Pancreas (tissue), 10 donors: ENCODE results near the gene GPRC5D. TPM values are rescaled to one million over a fixed set of nuclear protein-coding genes. Genes with fewer than 3 reads are reported as not detected.

Experiments used
- ATAC-seq, 4 donors: fragments of 200-7000 bp; cut with Tn5 transposase; one replicate each; pipeline versions ENCODE4 v1.8.0 to v1.9.1; 2020; ENCODE audit warnings: mild to moderate bottlenecking in 4 of 4, moderate library complexity in 4 of 4
- DNase-seq, 6 donors: peaks; one replicate each; pipeline ENCODE4 v3.0.0-alpha.2; 2020
- FAIRE-seq: peaks from 2 replicates; lab custom pipeline; 2012; peaks lifted over from hg19 to GRCh38; lab: Jason Lieb, UNC
- H3K27ac ChIP-seq, 4 donors: fragments of 200-600 bp; sonication (generic); 1 replicate in 3 of 4; 2 replicates in 1 of 4; pipeline versions ENCODE4 v1.5.0 to v1.8.0; 2020
- H3K27me3 ChIP-seq, 4 donors: fragments of 200-600 bp; one replicate each; pipeline ENCODE4 v1.8.0; 2021
- H3K36me3 ChIP-seq, 3 donors: fragments of 200-600 bp; sonication (generic) in 1 of 3; one replicate each; pipeline versions ENCODE4 v1.5.0 to v1.8.0; 2020 to 2021
- H3K4me1 ChIP-seq, 3 donors: fragments of 200-600 bp; one replicate each; pipeline ENCODE4 v1.8.0; 2021
- H3K4me3 ChIP-seq, 4 donors: fragments of 200-600 bp; sonication (generic) in 2 of 4; one replicate each; pipeline versions ENCODE4 v1.5.0 to v1.8.0; 2020 to 2021
- H3K9me3 ChIP-seq, 4 donors: fragments of 200-600 bp; one replicate each; pipeline ENCODE4 v1.8.0; 2021
- CTCF ChIP-seq, 4 donors: fragments of 200-600 bp; sonication (generic) in 3 of 4; IDR thresholded peaks; one replicate each; pipeline versions ENCODE4 v1.5.0 to v1.8.0; 2021; ENCODE audit warnings: antibody characterized with exemption in 4 of 4
- WGBS, 2 donors: extraction: QIAGEN DNeasy Blood & Tissue Kit; methylation state at CpG; one replicate each; pipeline ENCODE4 v1.1.7; 2013; 5-methylcytosine and 5-hydroxymethylcytosine counted together
- intact Hi-C, 3 donors: fragments of 100-400 bp; cut with DNase I; formaldehyde crosslinking; loops; one replicate each; pipeline versions ENCODE4 v1.11.1 to v1.14.2; 2022
- polyA plus RNA-seq, 2 donors: library from polyadenylated mRNA; stranded (reverse); fragments of 200-250 nt; gene quantifications; one replicate each; pipeline ENCODE4 v1.2.3, GENCODE V29; 2013
- total RNA-seq, 6 donors: library from RNA; stranded (reverse); fragmentation: NEBNext Ultra II Directional in 4 of 6; extraction: Animal tissue kit (Norgen Biotek cat#: 25700) in 4 of 6; gene quantifications; one replicate each; pipeline versions ENCODE4 v1.2.1 to v1.2.4, GENCODE V29; 2021 to 2023
- donor health status: healthy with polysubstance abuse.
- donor health status: DM: no; HTN: no; CAD: no; lungs with moderate emphysema.
- donor health status: DM: no; HTN: no; CAD: no.
- donor health status: control.
- donor health status: control.
- donor health status: Bipolar disorder and iron deficiency.
- donor health status: DM: yes; HTN: yes; CAD: no.
- donor health status: DM: no; HTN: no; CAD: no.
- donor health status: DM: no; HTN: no; CAD: no.
- donor health status: DM: yes; HTN: yes; CAD: no.

Gene GPRC5D
- total and polyA plus RNA-seq, 8 donors: 0.24 to 0.42 (median 0.33) TPM; not detected in 5

GRCh38 chr12:12918781-12919389, 33.1 kb downstream of the GPRC5D start:
- ATAC-seq (no peak), FAIRE-seq (no peak), DNase-seq (no peak)
- 51 to 54% methylated on average over 6 of the region's 6 CpGs for WGBS, 2 donors
- H3K4me1 ChIP-seq: no peaks in the 10 kb centered on the region
- H3K27ac ChIP-seq: no peak overlapping the region
- H3K9me3 ChIP-seq: no peaks in the 10 kb centered on the region
- intact Hi-C loops: loop anchor here in 2 of 3 donors (5.0 kb wide), 2 partner anchors 68 to 293 kb away; no protein-coding TSS in a partner anchor
- no peaks in the 10 kb centered on the region for H3K36me3 ChIP-seq
- H3K4me3 ChIP-seq: no peak overlapping the region
- H3K27me3 ChIP-seq: no peaks in the 10 kb centered on the region
- no peak for TF ChIP-seq CTCF (IDR thresholded peaks at IDR 0.05)

DNA sequence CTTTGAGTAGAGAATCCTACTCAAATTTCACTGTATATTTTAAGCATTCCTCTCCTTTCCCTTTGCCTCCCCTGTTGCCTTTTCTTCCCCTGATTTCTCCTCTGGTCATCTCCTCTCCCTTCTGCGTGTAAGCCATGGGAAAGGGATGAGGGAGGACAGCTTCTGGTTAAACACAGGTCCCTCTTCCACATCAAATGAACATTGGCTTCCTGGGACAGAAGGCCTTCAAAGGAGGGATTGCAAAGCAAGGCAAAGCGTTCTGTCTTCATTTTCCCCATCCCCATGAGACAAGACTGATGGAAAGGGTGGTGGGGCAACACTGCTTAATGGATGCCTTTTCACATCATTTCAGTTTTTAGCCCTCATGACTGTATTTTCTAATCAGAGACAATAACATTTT, 34.5 kb downstream of the GPRC5D start:
- H3K4me3 ChIP-seq: no peak overlapping the region
- DNase-seq: no peak
- H3K4me1 ChIP-seq: no peaks in the 10 kb centered on the region
- H3K9me3 ChIP-seq: no peaks in the 10 kb centered on the region
- no peak for FAIRE-seq
- TF ChIP-seq CTCF (IDR thresholded peaks at IDR 0.05): no peak
- intact Hi-C loops: loop anchor here in 2 of 3 donors (5.0 kb wide), 2 partner anchors 70 to 295 kb away; no protein-coding TSS in a partner anchor
- no peaks in the 10 kb centered on the region for H3K27me3 ChIP-seq
- H3K36me3 ChIP-seq: no peaks in the 10 kb centered on the region
- no peak overlapping the region for H3K27ac ChIP-seq
- WGBS, 2 donors: 68 to 83% methylated on average over 2 of the region's 2 CpGs
- no peak for ATAC-seq

DNA sequence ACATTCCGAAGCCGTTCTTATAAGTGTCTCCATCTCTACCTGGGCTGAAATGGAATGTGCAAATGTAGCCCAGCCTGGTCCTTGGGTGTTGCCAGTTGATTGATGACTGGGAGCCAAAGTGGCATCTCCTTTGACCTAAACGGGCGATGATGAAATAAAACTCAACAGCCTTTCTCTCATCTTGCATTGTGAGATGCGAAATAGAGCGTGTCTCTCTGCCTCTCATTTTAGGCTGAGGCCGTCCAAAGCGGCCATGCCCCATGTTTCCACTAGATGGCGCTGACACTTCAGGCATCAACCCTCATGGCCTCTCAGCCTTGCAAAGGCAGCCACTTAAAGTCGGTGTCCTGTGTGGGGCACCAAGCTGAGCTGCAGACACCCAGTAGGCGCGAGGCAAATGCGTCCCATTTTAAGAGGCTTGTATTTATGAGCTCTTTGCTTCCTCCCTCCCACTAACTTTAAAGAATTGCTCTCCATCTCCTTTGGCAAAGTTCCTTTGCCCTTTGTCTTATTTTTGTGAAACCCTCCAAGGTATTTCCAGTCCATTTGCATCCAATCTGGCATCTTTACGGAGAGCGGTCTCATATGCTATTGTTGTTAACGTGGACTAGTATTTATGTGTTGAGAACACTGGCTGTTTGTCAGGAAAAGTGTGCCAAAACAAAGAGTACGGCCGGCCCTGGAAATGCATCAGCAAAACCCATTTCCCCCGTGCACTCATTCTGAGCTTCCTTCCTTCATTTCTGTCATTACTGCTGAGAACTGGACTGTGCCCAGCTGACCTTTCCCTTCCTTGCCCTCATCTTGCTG, 35.6 kb downstream of the GPRC5D start:
- WGBS, 2 donors: 27 to 28% methylated on average over 19 of the region's 19 CpGs
- Histone ChIP-seq H3K4me3 (no peak overlapping the region), H3K27ac (no peak overlapping the region), H3K4me1 (no peaks in the 10 kb centered on the region), H3K9me3 (no peaks in the 10 kb centered on the region), H3K36me3 (no peaks in the 10 kb centered on the region), H3K27me3 (no peaks in the 10 kb centered on the region)
- ATAC-seq: peak; percentile 93 to 100 (median 98)
- TF ChIP-seq CTCF (IDR thresholded peaks at IDR 0.05): peak; percentile 93 to 97 (median 96)
- intact Hi-C loops: loop anchor here in 2 of 3 donors (5.0 kb wide), 2 partner anchors 71 to 296 kb away; no protein-coding TSS in a partner anchor
- FAIRE-seq: no peak
- DNase-seq: peak; percentile 56 to 93 (median 84)

GRCh38 chr12:12915656-12916055, 36.3 kb downstream of the GPRC5D start:
- no peak for TF ChIP-seq CTCF (IDR thresholded peaks at IDR 0.05)
- ATAC-seq (no peak), DNase-seq (no peak), FAIRE-seq (no peak)
- no peak overlapping the region for H3K27ac ChIP-seq
- no peak overlapping the region for H3K4me3 ChIP-seq
- no peaks in the 10 kb centered on the region for H3K4me1 ChIP-seq
- no peaks in the 10 kb centered on the region for H3K9me3 ChIP-seq
- 62 to 67% methylated on average over 10 of the region's 10 CpGs for WGBS, 2 donors
- no peaks in the 10 kb centered on the region for H3K27me3 ChIP-seq
- intact Hi-C loops: loop anchor here in 2 of 3 donors (5.0 kb wide), 2 partner anchors 72 to 297 kb away; no protein-coding TSS in a partner anchor
- no peaks in the 10 kb centered on the region for H3K36me3 ChIP-seq
